ENCODE measurements around the gene NLRC3. TPM values are rescaled to one million over a fixed set of nuclear protein-coding genes. Genes with fewer than 3 reads are reported as not detected.

NLRC3 gene, protein sequence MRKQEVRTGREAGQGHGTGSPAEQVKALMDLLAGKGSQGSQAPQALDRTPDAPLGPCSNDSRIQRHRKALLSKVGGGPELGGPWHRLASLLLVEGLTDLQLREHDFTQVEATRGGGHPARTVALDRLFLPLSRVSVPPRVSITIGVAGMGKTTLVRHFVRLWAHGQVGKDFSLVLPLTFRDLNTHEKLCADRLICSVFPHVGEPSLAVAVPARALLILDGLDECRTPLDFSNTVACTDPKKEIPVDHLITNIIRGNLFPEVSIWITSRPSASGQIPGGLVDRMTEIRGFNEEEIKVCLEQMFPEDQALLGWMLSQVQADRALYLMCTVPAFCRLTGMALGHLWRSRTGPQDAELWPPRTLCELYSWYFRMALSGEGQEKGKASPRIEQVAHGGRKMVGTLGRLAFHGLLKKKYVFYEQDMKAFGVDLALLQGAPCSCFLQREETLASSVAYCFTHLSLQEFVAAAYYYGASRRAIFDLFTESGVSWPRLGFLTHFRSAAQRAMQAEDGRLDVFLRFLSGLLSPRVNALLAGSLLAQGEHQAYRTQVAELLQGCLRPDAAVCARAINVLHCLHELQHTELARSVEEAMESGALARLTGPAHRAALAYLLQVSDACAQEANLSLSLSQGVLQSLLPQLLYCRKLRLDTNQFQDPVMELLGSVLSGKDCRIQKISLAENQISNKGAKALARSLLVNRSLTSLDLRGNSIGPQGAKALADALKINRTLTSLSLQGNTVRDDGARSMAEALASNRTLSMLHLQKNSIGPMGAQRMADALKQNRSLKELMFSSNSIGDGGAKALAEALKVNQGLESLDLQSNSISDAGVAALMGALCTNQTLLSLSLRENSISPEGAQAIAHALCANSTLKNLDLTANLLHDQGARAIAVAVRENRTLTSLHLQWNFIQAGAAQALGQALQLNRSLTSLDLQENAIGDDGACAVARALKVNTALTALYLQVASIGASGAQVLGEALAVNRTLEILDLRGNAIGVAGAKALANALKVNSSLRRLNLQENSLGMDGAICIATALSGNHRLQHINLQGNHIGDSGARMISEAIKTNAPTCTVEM
- total RNA-seq: 0.97 and 3.8 TPM in 2 replicates

DNA sequence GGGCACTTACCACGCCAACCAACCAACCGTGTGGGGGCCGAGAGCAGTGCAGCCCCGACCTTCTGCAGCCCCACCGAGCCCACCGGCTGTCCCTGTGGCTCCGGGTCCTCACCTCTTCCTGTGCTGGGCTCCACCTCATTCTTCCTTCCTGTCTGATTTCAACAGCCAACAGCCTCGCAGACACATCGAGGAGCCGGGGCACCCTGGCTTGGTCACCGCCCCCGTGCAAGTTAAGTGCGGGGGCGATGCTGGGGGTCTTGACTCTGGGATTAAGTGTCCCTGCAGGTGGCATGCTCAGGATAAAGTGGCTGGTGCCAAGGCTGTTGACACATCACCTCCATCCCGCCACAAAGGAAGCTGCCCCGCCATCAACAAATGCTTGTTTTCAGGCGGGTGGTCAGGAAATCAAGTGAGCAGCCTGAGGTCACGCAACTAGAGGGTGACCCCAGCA lies at the start of gene NLRC3:
NLRC3 (minus strand) TSS at position 102 of the 451 bp plus-strand sequence. CDS start 12,367 bp downstream, outside the sequence.

DNA sequence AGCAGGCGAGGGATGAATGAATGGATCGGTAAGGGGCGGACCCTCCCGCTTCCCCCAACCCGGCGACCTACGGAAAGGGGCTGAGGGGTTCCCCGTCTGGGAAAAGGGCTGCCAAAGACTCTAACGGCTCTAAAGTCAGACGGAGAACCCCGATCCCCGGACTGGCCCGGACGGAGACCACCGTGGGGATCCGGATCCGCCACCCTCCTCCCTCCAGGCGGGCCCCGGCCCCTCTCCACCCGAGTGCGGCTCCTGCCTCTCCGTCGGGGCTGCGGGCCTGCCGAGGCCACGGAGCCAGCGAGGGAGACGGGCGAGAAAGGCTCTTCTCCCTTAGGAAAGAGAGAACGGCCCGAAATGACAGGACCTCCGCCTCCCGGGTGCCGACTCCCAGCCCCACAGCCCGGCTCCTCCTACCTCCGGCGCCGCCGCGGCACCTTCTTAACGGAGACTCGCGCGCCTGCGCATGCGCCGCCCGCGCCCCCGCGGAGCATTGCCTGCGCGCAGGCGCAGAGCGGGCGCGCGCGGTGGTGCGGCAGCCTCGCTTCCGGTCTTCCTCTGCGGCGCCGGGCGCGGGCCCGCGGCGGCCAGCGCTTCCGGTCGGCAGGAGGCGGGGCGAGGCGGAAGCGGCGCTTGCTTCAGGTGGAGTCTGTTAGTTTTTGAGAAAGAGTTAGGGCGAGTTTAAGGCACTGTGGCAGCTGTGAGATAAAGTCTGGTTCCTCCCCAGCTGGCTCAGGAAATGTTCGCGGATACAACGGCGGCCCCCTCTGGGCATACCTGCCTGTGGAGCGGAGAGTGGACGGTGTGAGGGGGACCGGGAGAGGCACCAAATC lies 34.2 kb upstream of the NLRC3 start, which contains the start of gene SLX4:
SLX4 (minus strand) TSS at position 461 of the 830 bp plus-strand sequence. CDS start 2,642 bp downstream, outside the sequence.

DNA sequence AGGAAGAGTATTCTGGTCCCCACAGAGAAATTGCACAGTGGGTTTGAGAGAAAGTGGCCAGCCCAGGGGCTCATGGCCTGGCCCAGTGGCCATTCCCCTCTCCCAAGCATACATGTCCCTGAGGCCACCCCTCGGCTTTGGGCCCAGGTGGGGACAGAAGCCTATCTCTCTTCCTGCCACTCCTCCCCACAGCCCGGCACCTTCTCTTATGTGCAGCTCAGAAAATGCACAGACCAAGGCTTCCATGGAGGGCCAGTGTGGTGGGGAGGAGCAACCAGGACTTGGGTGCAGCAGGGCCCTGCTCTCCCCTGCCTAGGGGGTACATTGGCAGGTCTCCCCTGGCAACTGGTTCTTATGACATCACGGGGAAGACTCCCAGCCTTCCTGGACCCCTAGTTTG lies 82.0 kb downstream of the NLRC3 start, which contains the start of gene C16orf90:
C16orf90 (minus strand) TSS at position 314 of the 400 bp plus-strand sequence; CDS start at position 246, 68 bp downstream.

Other genes with a start within 250 kb of the NLRC3 start
- gene OR2C1, start 221.5 kb downstream of the NLRC3 start, total RNA-seq: not detected in 2 replicates
- gene ZSCAN32, start 176.4 kb downstream of the NLRC3 start, total RNA-seq: 6.0 and 8.9 TPM in 2 replicates
- 4.8 and 4.9 TPM in 2 replicates for gene ZNF174, start 176.2 kb downstream of the NLRC3 start, total RNA-seq
- gene ZNF597, start 133.9 kb downstream of the NLRC3 start, total RNA-seq: 1.3 and 2.3 TPM in 2 replicates
- 6.6 and 17.7 TPM in 2 replicates for gene NAA60, start 133.7 kb downstream of the NLRC3 start, total RNA-seq
- not detected in 2 replicates for gene C16orf90, start 81.9 kb downstream of the NLRC3 start, total RNA-seq
- 7.1 and 15.6 TPM in 2 replicates for gene CLUAP1, start 76.4 kb downstream of the NLRC3 start, total RNA-seq
- gene SLX4, start 34.2 kb upstream of the NLRC3 start, total RNA-seq: 1.6 and 3.7 TPM in 2 replicates
- 9.6 and 28.1 TPM in 2 replicates for gene DNASE1, start 77.3 kb upstream of the NLRC3 start, total RNA-seq
- gene TRAP1, start 140.1 kb upstream of the NLRC3 start, total RNA-seq: 44.0 and 56.8 TPM in 2 replicates